CD4-positive, alpha-beta T cell treated with Interleukin-21 for 1 hour (primary cell): ENCODE measurements around the gene FDX1.

Experiments
- DNase-seq: peaks from one replicate; pipeline ENCODE4 v3.0.0-alpha.2; 2020

The FDX1 gene

DNA sequence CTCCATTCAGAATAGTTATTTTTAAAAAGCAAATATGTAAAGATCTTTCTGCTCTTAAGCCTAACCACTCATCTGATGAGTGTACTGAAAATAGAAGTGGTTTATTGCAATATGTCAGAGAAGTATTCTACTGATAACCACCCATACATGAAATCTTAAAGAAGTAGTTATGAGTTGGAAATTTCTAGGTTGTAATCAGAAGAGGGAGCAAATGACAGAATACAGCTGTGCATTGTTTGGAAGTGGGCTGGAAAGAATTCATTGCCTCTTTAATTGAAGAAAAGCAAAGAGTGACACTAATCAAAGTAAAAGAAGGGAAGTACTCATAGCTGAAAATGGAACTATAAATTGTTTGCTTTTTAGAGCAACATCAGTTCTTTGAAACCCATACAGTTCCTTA, 39.4 kb downstream of the FDX1 start:
- no peak for DNase-seq

DNA sequence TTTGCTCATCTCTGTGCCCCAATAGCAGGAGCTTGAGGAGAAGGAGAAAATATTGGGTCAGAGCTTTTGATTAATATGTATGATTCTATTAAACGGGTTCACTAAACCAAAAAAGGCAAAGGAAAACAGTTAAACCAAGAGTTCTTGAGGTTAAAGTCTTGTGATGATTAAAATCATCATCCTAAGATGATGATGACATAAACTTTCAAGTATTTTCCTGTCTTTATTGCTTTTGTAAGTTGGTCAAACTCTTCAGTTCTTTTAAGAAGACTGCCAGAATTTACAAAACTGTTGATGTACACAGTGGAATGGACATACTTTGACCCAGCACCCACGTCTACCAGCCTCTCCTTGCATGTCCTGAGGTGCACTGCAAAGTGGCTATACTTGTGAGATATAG, 41.0 kb downstream of the FDX1 start:
- no peak for DNase-seq

DNA sequence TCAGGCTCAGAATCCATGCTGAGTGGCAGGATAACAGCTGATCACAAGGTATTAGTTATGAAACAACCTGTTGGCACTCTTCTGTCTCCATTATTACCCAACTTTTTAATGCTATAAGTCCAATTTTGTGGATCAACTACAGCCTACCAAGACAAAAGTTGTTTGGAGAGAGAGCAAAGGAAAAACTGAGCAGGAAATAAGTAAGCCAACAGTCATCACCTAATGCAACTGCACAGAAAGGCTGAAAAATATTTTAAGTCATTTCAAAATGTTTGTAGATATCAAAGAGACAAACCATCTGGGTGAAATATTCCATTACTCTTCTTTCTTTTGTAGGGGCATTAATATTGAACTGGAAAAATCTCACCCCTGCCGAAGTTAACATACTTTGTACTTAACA, 41.6 kb downstream of the FDX1 start:
- DNase-seq, result no peak

DNA sequence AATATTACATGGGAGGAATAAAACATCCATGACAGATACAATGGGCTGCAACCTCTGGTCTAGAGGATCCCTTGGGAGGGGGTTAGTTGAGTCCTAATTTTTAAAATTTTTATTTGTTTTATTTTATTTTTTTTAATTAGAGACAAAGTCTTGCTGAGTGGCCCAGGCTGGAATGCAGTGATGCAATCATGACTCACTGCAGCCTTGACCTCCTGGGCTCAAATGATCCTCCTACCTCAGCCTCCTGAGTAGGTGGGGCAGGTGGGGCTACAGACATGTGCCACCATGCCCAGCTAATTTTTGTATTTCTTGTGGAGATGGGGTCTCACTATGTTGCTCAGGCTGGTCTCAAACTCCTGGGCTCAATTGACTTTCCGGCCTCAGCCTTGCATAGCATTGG, 43.1 kb downstream of the FDX1 start:
- no peak for DNase-seq

DNA sequence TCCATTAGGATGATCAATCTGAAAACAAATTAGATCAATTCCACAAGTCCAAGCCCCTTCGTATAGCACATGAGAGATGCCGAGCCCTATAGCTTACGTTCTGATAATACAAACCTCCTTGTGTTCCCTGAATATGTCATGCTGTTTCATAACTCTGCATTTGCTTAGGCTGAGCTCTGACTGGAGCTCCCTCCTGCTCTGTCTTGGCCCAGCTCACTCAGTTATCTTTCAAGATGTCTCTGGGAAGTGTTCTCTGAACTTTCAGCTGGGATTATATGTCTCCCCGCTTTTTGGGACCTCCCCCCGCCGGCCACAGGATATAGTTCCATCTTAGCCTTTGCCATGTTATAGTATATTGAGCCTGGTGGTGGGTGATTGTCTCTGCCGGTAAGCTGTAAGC, 44.0 kb downstream of the FDX1 start:
- DNase-seq, result no peak

DNA sequence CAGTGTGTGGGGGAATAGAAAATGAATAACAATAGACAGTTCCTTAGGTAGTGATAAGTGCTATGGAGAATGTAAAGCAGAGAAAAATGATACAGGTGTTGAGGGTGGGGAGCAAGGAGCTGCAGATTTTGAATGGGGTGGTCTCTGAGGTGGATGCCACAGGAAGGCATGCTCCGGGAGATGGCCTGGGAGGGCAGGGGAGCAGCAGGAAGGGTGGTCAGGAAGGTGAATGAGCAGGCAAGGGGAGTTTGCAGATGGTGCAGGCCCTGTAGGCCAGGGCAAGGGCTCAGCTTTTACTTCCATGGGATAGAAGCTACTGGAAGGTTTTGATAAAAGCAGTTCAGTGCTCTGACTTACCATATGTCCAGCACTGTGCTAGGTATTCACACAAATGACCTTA, 44.8 kb downstream of the FDX1 start:
- no peak for DNase-seq

DNA sequence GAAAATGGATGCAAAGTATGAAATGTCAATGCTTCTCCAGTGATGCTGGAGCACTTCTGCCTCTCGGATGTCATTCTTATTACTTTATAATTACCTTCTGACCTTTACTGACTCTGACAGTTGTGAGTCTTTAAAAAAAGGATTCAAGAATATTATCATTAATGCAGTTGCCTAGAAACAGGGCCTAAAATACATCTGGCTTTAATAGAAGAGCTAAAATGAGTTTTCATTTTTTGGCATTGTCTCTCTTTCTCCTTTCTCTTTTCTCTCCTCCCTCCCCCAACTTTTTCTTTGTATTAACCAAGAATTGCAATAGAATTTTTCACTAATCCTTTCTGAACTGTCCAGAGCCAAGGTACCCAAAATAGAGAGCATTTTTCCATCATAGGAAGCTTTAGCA, 45.9 kb downstream of the FDX1 start:
- DNase-seq, result no peak

DNA sequence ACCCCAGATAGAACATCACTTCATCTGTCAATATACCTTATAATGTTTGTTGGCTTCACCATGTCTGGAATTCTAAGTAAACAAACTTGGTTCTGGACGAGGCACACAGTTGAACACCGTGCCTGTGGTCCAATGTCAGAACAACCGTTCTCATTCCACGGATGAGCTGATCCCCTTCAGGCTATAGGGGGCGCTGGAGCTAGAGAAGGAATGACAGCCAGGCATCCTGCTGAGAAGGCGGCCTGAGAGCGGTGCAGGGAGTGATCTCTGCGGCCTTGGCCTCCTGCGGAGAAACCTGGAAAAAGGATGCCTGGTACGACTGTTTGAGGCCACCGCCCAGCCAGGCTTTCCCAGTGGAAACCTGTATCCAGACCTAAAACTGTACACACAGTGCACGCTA, 48.7 kb downstream of the FDX1 start:
- no peak for DNase-seq

DNA sequence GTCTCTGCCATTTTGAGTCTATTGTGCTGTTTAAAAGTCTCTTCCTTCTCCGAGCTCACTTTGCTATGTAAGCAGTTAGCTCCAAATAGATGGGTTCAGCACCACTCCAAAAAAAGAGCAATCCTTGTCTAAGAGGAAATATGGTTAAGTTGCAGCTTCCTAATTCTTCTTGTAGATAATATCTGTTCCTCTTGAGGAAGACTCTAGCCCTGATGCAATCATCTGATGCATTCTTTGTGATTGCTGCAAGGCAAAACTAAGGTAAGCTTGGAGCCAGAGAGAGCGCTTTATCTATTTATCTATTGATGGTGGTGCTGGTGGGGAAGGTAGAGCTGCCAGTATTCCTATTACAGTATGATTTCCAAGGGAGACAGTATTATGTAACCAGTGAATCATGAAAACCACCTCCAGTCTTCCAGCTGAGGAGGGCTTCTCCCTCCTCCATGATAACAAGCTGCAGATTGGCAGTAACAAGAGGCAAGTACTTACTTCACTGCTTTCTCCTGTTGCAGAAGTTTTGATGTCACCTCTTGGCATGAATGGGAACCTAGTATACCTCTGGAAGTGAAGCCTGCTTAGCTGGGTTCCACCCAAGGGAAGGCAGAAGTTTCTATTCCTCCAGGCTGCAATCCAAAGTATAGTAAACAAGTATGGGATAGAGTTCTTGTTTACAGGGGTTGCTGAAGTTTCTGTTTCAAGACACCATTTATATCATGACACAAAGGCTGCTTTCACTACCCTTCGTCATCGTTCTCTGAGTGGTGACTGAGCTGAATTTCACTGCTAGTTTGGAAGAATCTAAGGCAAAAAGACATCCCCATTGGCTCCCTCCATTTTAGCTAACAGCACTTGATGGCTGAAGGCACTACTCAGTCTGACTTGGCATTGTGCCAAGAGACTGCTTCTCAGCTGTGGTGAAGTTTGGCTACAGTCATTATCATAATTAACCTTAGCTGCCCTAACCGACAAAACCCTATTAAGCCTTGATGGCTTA, 49.7 kb downstream of the FDX1 start:
- DNase-seq, result no peak

DNA sequence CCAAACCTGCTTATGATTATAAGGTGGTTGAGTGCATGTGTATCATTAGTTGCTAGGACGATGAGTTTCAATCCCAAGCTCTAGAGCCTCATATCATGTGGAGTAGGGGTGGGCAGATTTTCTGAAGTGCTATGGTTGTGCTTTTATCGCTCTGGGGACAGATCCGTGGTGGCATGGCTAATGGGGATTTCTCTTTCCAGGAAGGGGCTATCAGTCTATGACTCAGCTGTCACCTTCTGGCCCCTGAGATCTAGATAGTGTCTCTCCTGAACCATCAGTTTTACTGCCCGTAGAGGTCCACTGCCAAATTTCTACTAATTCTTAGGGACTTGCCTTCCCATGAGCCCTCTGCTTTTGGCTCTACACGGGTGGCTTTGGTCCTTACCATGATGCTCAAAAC, 51.8 kb downstream of the FDX1 start:
- DNase-seq, result no peak

DNA sequence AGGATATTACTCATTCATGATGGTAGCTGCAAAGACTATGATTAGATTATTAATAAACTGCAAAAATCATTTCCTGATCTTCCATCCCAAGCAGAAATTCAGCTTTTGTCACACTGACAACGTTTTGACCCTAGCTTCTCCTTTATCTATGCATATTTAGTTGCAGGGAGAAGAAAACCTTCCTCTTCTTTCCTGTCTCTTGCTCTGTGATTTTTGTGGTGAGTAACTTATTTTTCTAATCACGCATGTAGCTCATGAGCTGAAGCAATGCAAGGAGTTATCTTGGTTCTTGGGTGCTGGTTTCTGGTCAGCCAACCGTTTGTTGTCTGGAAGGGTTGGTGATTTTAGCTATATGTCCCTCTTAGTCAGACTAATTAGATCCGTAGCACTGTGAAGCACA, 56.4 kb downstream of the FDX1 start:
- no peak for DNase-seq

DNA sequence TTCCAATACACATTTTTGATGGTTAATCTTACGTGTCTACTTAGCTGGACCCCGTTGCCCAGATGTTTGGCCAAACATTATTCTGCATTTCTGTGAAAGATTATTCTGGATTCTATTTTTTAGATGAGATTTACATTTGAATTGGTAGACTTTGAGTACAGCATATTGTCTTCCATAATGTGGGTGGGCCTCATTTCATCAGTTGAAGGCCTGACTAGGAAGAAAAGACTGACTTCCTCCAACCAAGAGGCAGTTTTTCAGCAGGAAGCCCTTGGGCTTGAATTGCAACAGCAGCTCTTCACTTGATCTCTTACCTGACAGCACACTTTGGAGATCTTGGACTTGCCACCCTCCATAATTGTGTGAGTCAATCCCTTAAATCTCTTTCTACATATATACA, 58.7 kb downstream of the FDX1 start:
- DNase-seq, result no peak

DNA sequence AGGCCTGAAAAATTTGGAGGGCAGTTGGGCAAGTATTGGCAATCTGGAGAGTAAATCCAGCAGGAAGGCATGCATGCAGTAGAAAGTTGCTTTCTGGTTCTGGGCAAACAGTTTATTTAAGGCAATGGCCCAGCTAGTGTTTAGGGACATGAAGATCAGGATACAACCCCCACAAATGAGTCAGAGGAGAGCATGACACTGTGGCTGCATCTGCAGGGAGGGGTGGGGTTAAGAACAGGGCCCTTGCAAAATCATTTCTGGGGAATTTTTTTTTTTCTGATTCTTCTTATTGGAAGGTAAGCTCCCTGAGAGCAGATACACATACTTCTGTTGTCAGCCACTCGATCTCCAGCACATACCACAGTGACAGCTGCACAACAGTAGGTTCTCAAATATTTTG, 61.1 kb downstream of the FDX1 start:
- no peak for DNase-seq

DNA sequence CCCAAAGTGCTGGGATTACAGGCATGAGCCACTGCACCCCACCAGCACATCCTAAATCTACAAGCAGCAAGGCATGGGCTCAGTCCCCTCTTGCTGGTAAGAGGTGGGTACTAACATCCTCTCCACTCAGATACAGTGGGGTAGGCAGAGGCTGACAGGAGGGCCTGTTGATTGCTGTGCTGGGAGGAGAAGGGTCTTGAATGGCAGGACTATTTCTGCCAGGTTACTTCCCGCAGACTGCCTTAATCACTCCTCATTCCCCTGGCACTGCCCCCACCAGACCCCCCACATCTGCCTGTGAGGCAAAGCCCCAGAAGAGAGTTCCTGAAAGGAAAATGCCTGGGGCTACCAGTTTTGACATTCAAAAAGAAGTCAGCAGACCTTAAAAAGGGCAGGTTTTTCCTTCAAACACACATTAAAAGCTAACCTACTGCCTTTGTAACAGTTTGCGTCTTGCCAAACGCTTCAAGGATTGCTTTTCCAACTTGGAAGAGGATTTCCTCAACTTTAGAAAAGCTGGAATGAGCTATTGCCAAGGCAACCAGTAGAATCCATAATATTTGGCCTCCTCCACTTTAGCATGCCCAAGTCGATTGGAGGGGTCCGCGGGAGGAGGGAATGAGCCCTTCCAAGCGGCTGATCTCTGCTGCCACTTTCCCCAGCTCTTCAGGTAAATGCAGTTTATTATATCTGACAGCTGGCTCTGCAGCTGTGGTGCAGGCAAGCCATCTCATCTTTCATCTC, 62.0 kb downstream of the FDX1 start:
- DNase-seq, result no peak

DNA sequence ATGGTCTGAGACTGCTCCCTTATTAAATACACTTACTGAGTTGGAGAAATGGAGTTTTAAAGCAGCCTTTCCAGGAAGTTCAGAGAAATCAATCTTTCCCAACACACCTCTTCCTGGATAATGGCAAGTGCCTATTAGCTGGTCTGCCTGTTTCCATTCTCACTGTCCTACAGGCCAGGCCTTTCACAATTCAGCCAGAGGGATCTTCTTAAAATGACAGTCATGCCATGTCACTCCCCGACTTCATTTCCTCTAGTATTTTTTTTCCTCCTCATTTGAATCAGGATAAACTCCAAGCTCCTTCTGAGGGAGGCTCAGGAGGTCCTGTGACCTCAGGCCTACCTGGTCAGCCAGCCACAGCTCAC, 62.6 kb downstream of the FDX1 start:
- no peak for DNase-seq

DNA sequence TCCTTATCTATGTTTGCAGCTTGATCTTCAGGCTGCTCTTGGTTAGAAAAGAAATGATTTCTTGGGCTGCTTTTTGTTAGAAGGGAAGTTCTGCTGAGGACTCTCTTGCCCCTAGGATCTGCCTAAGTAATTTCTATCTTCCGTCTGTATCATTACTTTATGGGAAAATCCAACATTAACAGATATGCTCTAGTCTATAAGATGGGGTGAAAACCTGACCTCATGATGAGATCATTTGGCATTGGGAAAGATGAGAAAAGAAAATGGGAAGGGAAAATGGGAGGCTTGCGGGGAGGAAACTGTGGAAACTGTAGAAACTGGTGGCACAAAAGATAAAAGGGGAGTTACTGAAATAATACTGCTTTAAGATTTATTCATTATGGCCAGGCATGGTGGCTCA, 63.6 kb downstream of the FDX1 start:
- DNase-seq, result no peak

DNA sequence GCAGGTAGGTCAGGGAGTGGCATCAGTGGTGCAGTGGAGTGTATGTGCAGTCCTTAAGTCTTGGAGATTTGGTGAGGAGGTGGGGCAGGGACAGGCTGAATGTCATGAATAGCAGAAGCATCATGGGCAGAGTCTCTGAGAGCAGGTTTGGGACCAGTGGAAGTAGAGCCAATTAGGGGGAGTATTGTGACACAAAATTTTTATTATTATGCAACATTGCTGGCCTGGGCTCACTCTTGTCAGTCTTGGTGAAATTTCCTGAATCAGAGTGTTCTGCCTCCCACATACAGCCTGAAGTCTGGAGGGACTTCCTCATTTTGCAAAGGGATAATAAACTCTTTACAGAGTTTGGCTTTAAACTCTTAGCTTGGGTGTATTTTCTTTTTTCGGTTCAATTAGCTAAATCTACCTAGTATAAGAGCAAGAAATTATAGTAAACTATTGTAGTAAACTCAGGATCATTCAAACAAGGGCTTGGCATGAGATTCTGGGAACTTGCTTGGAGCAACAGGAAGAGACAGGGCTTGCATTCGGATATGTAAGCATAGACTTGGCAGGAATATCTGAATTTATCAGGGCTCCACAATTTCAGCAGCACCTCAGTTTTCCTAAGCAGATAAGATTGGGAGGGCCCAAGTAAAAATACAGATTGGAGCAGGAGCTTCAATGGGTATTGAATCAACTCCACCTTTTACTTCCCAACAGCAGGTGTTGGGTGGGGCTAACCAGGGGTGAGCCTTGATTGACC, 67.7 kb downstream of the FDX1 start:
- no peak for DNase-seq

DNA sequence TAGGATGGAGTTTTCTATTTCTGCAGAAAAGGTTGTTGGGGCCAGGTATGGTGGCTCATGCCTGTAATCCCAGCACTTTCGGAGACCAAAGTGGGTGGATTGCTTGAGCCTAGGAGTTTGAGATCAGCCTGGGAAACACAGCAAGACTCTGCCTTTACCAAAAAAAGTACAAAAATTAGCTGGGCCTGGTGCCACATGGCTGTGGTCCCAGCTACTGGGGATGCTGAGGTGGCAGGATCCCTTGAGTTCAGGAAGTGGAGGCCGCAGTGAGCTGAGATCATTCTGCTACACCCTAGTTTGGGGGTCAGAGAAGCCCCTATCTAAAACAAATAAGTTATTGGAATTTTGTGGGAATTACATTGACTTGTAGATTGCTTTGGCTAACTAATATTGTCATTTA, 71.7 kb downstream of the FDX1 start:
- no peak for DNase-seq

DNA sequence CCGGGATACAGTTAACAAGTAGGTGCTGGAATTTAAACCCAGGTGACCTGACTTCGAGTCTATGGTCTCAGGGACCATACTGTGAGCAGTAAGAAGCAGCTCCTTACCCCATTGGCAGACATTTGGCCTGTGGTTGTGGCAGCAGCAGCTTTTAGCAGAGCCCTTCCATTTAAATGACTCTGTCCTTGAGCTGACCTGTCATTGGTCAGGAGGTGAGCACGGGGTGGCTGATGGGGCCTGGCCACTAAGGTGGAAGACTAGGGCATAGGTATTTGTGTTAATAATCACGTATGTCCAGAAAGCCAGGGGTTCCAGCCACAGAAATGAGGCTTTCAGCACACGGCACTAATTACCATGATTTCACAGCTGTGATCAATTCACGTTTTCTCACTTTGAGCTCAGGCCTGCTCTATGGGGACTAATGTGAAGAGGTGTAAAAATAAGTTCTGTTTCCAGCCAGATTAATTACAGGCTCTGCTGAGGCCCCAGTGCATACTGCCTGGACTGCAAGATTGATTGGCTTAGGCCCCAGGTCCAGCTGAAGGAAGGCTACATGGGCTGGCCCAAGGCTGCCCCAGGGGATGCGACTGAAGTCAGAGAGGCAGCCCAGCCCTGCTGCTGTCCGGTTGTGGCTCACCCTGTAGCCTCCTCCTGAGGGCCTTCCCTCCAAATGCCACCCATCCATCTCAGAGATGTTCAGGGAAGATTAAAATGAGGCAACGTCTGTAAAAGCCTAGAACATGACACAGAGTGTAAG, 76.0 kb downstream of the FDX1 start:
- no peak for DNase-seq

DNA sequence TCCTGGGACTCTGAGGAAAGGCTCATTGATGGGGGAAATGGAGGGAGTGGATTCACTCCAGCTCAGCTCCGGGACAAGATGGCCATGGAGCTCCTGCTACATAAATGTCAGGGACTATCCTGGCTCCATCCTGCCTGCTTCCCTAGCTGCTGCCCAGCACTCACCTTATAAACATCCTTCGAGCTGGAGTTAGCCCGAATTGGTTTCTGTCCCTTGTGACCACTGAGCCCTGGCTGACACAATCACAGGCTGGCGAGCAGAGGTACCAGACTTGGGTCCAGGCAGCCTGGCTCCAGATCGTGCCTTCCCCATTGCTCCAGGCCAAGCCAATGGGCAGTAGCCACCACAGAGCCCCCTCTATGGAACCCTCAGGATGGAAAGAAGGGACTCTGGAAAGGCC, 77.6 kb downstream of the FDX1 start:
- DNase-seq, result no peak

DNA sequence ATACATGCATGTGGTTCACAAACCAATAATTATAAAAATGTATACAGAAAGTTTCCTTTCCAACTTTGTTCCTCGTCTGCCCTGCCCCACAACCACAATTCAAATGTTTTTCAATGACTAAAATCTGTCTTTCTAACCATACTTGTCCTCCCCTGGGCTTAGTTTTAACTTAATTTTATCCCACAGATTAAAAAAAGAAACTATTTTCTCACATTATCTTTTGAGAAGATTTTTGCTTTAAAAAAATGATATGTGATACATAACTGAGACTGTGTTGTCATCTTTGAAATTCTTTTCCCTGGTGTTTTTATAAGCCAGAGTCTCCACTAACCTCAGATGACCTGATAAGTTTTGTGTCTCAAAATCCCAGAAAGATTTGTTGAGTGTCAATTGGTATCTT, 79.0 kb downstream of the FDX1 start:
- no peak for DNase-seq

DNA sequence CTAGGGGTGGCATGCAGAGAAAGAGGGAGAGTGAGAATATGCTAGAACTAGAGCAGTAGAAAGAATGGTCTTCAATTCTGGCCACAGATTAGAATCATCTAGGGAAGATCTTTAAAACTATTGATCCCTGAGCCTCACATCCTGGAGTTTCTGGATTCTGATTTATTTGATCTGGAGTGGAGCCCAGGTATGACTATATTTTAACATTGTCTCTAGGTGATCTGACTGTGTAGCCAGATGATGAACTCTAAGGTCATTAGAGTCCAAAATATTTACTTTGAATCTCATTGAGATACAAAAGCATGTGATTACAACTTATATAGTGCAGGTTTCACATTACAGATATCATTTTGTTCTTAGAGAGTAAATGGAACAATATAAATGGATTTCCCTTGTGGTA, 79.7 kb downstream of the FDX1 start:
- no peak for DNase-seq

DNA sequence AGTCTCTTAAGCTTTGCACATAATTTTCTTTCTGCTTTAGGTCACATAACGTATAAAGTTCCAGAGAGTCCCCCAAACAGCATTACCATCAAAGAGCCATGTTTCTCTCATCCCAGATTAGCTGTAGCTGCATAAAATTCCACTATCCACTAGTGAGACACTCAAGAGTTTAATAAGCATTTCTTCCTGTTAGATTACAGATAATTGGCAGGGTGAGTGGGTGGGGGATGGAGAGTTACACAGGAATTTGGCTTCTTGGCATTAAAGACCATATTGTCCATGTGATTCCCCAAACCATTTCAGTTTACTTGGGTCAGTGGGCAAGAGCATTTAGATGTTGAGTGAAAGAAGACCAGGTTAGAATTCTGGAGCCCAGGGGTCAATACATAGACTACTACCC, 82.3 kb downstream of the FDX1 start:
- DNase-seq, result no peak
